K562 (cell line): ENCODE measurements around the gene CACNA1C. TPM values are rescaled to one million over a fixed set of nuclear protein-coding genes. Genes with fewer than 3 reads are reported as not detected.

ENCODE experiments used
- ATAC-seq: fragments of 200-7000 bp; cut with Tn5 transposase; 3 replicates; pipeline ENCODE4 v1.9.1; 2020; ENCODE audit warnings: moderate library complexity
- BruUV-seq: library from RNA; stranded (reverse); fragments of 400-500 nt; replicated peaks from 2 replicates; lab custom pipeline; 2021; lab: Mats Ljungman, UMichigan
- CTCF ChIA-PET: fragments of 300-600 bp; formaldehyde crosslinking; extraction: SDS; loops from one replicate; lab custom pipeline; 2021; ENCODE audit warnings: low intra/inter-chr PET ratio; lab: Yijun Ruan, JAX
- POLR2A ChIA-PET: fragments of 300-600, 350-650 bp; sonication (Branson Sonifier 250); formaldehyde crosslinking; extraction: SDS; loops from one replicate; lab custom pipeline; 2021; ENCODE audit warnings: antibody characterized with exemption, inconsistent platforms; lab: Yijun Ruan, JAX
- DNase-seq, 4 experiments: peaks; one replicate each; pipeline versions ENCODE4 v3.0.0 to v3.0.0-alpha.2; 2011 to 2018; ENCODE audit warnings: low spot score in 3 of 4, mixed read lengths in 3 of 4; ENCODE audit errors: extremely low read depth in 1 of 4
- FAIRE-seq: peaks from 2 replicates; lab custom pipeline; 2011; peaks lifted over from hg19 to GRCh38; lab: Jason Lieb, UNC
- H2AFZ ChIP-seq: 2 replicates; pipeline ENCODE4 v1.6.0; 2011; ENCODE audit warnings: low read depth, low read length, control low read depth, inconsistent platforms
- H3K27ac ChIP-seq: fragments of 200-600 bp; 3 replicates; pipeline ENCODE4 v1.8.0; 2011; ENCODE audit warnings: low read depth, mild to moderate bottlenecking, control low read depth, inconsistent platforms, low read length, moderate library complexity, mixed read lengths; ENCODE audit errors: extremely low read depth
- H3K27me3 ChIP-seq, 2 experiments: fragments of 300-600 bp in 1 of 2; 2 replicates in 1 of 2; 3 replicates in 1 of 2; pipeline versions ENCODE4 v1.6.0 to v1.8.0; 2011; ENCODE audit warnings: inconsistent platforms in 2 of 2, low read length in 2 of 2, mild to moderate bottlenecking in 1 of 2, mixed read lengths in 1 of 2, moderate library complexity in 1 of 2; ENCODE audit not compliant: control insufficient read depth in 2 of 2, insufficient read depth in 2 of 2
- H3K36me3 ChIP-seq: fragments of 300-600 bp; 3 replicates; pipeline ENCODE4 v1.8.0; 2011; ENCODE audit warnings: mild to moderate bottlenecking, low read length, inconsistent platforms; ENCODE audit not compliant: control insufficient read depth, insufficient read depth
- H3K4me1 ChIP-seq, 2 experiments: fragments of 200-600 bp in 1 of 2; replicated peaks in 1 of 2; 2 replicates in 1 of 2; 3 replicates in 1 of 2; pipeline versions ENCODE4 v1.5.1 to v1.8.0; 2011; ENCODE audit warnings: inconsistent platforms in 2 of 2, low read length in 2 of 2, mild to moderate bottlenecking in 1 of 2, mixed read lengths in 1 of 2, moderate library complexity in 1 of 2; ENCODE audit not compliant: control insufficient read depth in 2 of 2, insufficient read depth in 2 of 2
- H3K4me2 ChIP-seq: 2 replicates; pipeline ENCODE4 v1.6.1; 2011; ENCODE audit warnings: low read length, control low read depth, inconsistent platforms, mixed read lengths; ENCODE audit not compliant: insufficient read depth
- H3K4me3 ChIP-seq: fragments of 200-600 bp; sonication (generic), shearing (Covaris generic); 2 replicates; pipeline ENCODE4 v1.5.1; 2016; ENCODE audit warnings: control low read depth, inconsistent platforms
- H3K79me2 ChIP-seq: fragments of 200-600 bp; 3 replicates; pipeline ENCODE4 v1.8.0; 2011; ENCODE audit warnings: low read length, inconsistent platforms; ENCODE audit not compliant: control insufficient read depth, insufficient read depth
- H3K9ac ChIP-seq, 2 experiments: 2 replicates each; pipeline versions ENCODE4 v1.6.0 to v1.6.1; 2011; ENCODE audit warnings: low read depth in 2 of 2, low read length in 2 of 2, control low read depth in 1 of 2, inconsistent platforms in 1 of 2, mild to moderate bottlenecking in 1 of 2, mixed read lengths in 1 of 2; ENCODE audit not compliant: insufficient read depth in 1 of 2
- H3K9me1 ChIP-seq: one replicate; pipeline ENCODE4 v1.6.0; 2011; ENCODE audit warnings: inconsistent platforms, mild to moderate bottlenecking, low read length, moderate library complexity; ENCODE audit not compliant: control insufficient read depth, insufficient read depth
- H3K9me3 ChIP-seq: replicated peaks from 2 replicates; pipeline ENCODE4 v1.5.1; 2011; ENCODE audit warnings: low read depth, low read length, inconsistent platforms; ENCODE audit not compliant: control insufficient read depth, insufficient read depth
- H4K20me1 ChIP-seq: replicated peaks from 2 replicates; pipeline ENCODE4 v1.6.1; 2011; ENCODE audit warnings: low read length, inconsistent platforms, mixed read lengths; ENCODE audit not compliant: control insufficient read depth, insufficient read depth
- CGGBP1 ChIP-seq: fragments of 250-450 bp; sonication (Bioruptor Pico); IDR thresholded peaks from 2 replicates; pipeline ENCODE4 v1.9.0; 2021; ENCODE audit warnings: mild to moderate bottlenecking
- GTF2F1 ChIP-seq: IDR thresholded peaks from 2 replicates; pipeline ENCODE4 v1.6.1; 2011; ENCODE audit warnings: low read depth, low read length, improper control_type of control experiment
- HEY1 ChIP-seq: fragments of 250-450 bp; sonication (Bioruptor Pico); IDR thresholded peaks from 2 replicates; pipeline ENCODE4 v1.5.0; 2020; ENCODE audit warnings: mild to moderate bottlenecking, moderate library complexity, borderline replicate concordance
- IRF2 ChIP-seq: sonication (generic); formaldehyde crosslinking; IDR thresholded peaks from 2 replicates; pipeline ENCODE4 v1.8.1; 2022; ENCODE audit warnings: mild to moderate bottlenecking, missing genetic modification reagents
- KAT2B ChIP-seq: IDR thresholded peaks from one replicate; pipeline ENCODE4 v1.6.1; 2012; ENCODE audit warnings: low read depth, mild to moderate bottlenecking, control low read depth, inconsistent platforms, low read length, moderate library complexity
- KLF10 ChIP-seq: fragments of 250-450 bp; sonication (Bioruptor Pico); IDR thresholded peaks from 2 replicates; pipeline ENCODE4 v1.6.1; 2021; ENCODE audit warnings: matching md5 sums
- MCM7 ChIP-seq, 2 experiments: fragments of 450-650 bp; IDR thresholded peaks; 2 replicates each; pipeline ENCODE4 v1.6.1; 2016 to 2018
- SMAD2 ChIP-seq: fragments of 150-350 bp; IDR thresholded peaks from 2 replicates; pipeline ENCODE4 v1.6.1; 2014; ENCODE audit warnings: low read depth, mild to moderate bottlenecking, low read length
- XRCC3 ChIP-seq: fragments of 450-650 bp; IDR thresholded peaks from 2 replicates; pipeline ENCODE4 v1.6.1; 2017; ENCODE audit warnings: mild to moderate bottlenecking, moderate library complexity
- YBX1 ChIP-seq: fragments of 450-650 bp; IDR thresholded peaks from 2 replicates; pipeline ENCODE4 v1.7.1; 2016; ENCODE audit warnings: mild to moderate bottlenecking
- WGBS: fragments of 100-300 bp; shearing (Covaris generic); methylation state at CpG from one replicate; pipeline ENCODE4 v1.1.6; 2016; ENCODE audit warnings: low coverage, mixed read lengths; ENCODE audit not compliant: insufficient coverage; ENCODE audit errors: missing lambda C conversion rate; 5-methylcytosine and 5-hydroxymethylcytosine counted together
- in situ Hi-C: fragments of 300-500 bp; cut with MboI; formaldehyde crosslinking; loops from 4 replicates; pipeline ENCODE4 v1.15.0; 2018; ENCODE audit warnings: inconsistent platforms, mixed read lengths
- intact Hi-C: fragments of 100-400 bp; cut with micrococcal nuclease; formaldehyde crosslinking; loops from 2 replicates; pipeline ENCODE4 v1.14.2; 2022
- polyA plus RNA-seq, 8 experiments: library from polyadenylated mRNA; depleted of rRNA in 4 of 8; stranded (reverse) in 5 of 8; unstranded in 3 of 8; fragments of >200 nt; fragmentation: Nextera tagmentation in 2 of 8; fragmentation: Illumina TruSeq in 1 of 8; extraction: Ambion mirVana in 2 of 8; extraction: Trizol in 1 of 8; gene quantifications; 2 replicates each; pipeline versions ENCODE4 v1.2.1 to v1.2.3, GENCODE V29; 2011 to 2014; ENCODE audit warnings: inconsistent platforms in 1 of 8, missing spikeins in 1 of 8
- total RNA-seq, 7 experiments: library from RNA; depleted of rRNA in 6 of 7; stranded (reverse); fragments of >200 nt in 6 of 7; fragmentation: Illumina TruSeq in 2 of 7; extraction: Trizol in 2 of 7; gene quantifications; 2 replicates each; pipeline versions ENCODE4 v1.2.1 to v1.2.3, GENCODE V29; 2011 to 2021; ENCODE audit warnings: low replicate concordance in 1 of 7
- TF ChIP-seq, protein P1 (sequence below): IDR thresholded peaks from 2 replicates; pipeline ENCODE4 v1.6.1; 2011; ENCODE audit warnings: borderline replicate concordance, low read depth, mild to moderate bottlenecking, moderate library complexity, low read length; ENCODE audit not compliant: insufficient read depth, poor library complexity, severe bottlenecking
- TF ChIP-seq, protein P2 (sequence below): sonication (generic); formaldehyde crosslinking; IDR thresholded peaks from 2 replicates; pipeline ENCODE4 v1.8.0; 2023; ENCODE audit warnings: missing genetic modification reagents, mild to moderate bottlenecking, borderline replicate concordance

Gene CACNA1C
- total and polyA plus RNA-seq, 9 of the 15 experiments (the other 6 are each of a cell fraction or from before 2014, with no cell fraction given): not detected

DNA sequence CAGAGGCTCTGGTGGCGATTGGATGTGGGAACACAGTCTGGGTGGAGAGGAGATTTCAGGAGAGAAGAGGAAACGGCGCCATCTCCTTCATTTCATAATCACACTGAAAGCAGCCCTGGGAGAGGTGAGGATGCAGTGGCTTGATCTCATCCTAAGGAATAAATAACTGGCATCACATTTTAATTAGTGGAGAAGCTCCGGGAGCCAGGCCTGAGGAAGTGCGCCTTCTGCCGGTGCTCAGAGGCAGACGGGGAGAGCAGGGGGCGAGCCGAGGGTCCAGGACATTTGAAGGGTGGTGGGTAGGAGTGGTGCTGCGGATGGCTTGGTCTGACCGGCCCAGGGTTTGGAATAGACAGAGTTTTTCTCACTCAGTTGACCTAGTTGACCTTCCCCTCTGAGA lies 265.0 kb downstream of the CACNA1C start:
- no peaks in the 10 kb centered on the region for H3K9me1 ChIP-seq
- BruUV-seq: no TSS peak
- no peaks in the 10 kb centered on the region for H3K79me2 ChIP-seq
- ChIA-PET POLR2A (no interaction called here), CTCF (no interaction called here)
- no peak overlapping the region for H3K9ac ChIP-seq
- in situ Hi-C loops: no loop called here
- no peaks in the 10 kb centered on the region for H4K20me1 ChIP-seq
- FAIRE-seq: no peak
- no peak for DNase-seq
- H3K4me2 ChIP-seq: no peak overlapping the region
- ATAC-seq: no peak
- H3K27ac ChIP-seq: no peak overlapping the region
- H3K27me3 ChIP-seq: peaks cover 0 to 11% of the 10 kb centered on the region in 2 experiments; a peak in 2 of 5 replicates
- no peaks in the 10 kb centered on the region for H3K36me3 ChIP-seq
- no peak overlapping the region for H3K4me3 ChIP-seq
- intact Hi-C loops: no loop called here
- no peak overlapping the region for H2AFZ ChIP-seq
- no peaks in the 10 kb centered on the region for H3K4me1 ChIP-seq
- TF ChIP-seq, protein P1, sequence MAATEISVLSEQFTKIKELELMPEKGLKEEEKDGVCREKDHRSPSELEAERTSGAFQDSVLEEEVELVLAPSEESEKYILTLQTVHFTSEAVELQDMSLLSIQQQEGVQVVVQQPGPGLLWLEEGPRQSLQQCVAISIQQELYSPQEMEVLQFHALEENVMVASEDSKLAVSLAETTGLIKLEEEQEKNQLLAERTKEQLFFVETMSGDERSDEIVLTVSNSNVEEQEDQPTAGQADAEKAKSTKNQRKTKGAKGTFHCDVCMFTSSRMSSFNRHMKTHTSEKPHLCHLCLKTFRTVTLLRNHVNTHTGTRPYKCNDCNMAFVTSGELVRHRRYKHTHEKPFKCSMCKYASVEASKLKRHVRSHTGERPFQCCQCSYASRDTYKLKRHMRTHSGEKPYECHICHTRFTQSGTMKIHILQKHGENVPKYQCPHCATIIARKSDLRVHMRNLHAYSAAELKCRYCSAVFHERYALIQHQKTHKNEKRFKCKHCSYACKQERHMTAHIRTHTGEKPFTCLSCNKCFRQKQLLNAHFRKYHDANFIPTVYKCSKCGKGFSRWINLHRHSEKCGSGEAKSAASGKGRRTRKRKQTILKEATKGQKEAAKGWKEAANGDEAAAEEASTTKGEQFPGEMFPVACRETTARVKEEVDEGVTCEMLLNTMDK: no peak
- TF ChIP-seq IRF2 (CRISPR knock-in tag) (no peak), MCM7 (IDR thresholded peaks at IDR 0.05) (no peak), XRCC3 (no peak), YBX1 (no peak), KLF10 (CRISPR knock-in tag) (no peak), CGGBP1 (CRISPR knock-in tag) (no peak), KAT2B (no peak), HEY1 (CRISPR knock-in tag) (no peak), GTF2F1 (no peak), SMAD2 (no peak)
- TF ChIP-seq, protein P2, sequence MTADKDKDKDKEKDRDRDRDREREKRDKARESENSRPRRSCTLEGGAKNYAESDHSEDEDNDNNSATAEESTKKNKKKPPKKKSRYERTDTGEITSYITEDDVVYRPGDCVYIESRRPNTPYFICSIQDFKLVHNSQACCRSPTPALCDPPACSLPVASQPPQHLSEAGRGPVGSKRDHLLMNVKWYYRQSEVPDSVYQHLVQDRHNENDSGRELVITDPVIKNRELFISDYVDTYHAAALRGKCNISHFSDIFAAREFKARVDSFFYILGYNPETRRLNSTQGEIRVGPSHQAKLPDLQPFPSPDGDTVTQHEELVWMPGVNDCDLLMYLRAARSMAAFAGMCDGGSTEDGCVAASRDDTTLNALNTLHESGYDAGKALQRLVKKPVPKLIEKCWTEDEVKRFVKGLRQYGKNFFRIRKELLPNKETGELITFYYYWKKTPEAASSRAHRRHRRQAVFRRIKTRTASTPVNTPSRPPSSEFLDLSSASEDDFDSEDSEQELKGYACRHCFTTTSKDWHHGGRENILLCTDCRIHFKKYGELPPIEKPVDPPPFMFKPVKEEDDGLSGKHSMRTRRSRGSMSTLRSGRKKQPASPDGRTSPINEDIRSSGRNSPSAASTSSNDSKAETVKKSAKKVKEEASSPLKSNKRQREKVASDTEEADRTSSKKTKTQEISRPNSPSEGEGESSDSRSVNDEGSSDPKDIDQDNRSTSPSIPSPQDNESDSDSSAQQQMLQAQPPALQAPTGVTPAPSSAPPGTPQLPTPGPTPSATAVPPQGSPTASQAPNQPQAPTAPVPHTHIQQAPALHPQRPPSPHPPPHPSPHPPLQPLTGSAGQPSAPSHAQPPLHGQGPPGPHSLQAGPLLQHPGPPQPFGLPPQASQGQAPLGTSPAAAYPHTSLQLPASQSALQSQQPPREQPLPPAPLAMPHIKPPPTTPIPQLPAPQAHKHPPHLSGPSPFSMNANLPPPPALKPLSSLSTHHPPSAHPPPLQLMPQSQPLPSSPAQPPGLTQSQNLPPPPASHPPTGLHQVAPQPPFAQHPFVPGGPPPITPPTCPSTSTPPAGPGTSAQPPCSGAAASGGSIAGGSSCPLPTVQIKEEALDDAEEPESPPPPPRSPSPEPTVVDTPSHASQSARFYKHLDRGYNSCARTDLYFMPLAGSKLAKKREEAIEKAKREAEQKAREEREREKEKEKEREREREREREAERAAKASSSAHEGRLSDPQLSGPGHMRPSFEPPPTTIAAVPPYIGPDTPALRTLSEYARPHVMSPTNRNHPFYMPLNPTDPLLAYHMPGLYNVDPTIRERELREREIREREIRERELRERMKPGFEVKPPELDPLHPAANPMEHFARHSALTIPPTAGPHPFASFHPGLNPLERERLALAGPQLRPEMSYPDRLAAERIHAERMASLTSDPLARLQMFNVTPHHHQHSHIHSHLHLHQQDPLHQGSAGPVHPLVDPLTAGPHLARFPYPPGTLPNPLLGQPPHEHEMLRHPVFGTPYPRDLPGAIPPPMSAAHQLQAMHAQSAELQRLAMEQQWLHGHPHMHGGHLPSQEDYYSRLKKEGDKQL (CRISPR knock-in tag): no peak
- 1% methylated on average over 11 of the region's 11 CpGs for WGBS
- H3K9me3 ChIP-seq: no peaks in the 10 kb centered on the region
